MM.1S (cell line): Measurements from ENCODE around the gene PIP4K2B.

Experiments used
- EZH2 ChIP-seq: fragments of 300-600 bp; sonication (generic); optimal IDR thresholded peaks from 2 replicates; pipeline ENCODE3; 2017; ENCODE audit warnings: low read depth, mild to moderate bottlenecking, antibody characterized with exemption, low read length, mixed read lengths
- EZH2phosphoT487 ChIP-seq: fragments of 300-600 bp; sonication (generic); IDR thresholded peaks from 2 replicates; pipeline ENCODE4 v1.6.1; 2018; ENCODE audit warnings: antibody characterized with exemption, low read length
- TF ChIP-seq, protein P1 (sequence below): fragments of 300-600 bp; sonication (generic); IDR thresholded peaks from 2 replicates; pipeline ENCODE4 v1.5.1; 2016; ENCODE audit warnings: antibody characterized with exemption, low read length, mixed read lengths

DNA sequence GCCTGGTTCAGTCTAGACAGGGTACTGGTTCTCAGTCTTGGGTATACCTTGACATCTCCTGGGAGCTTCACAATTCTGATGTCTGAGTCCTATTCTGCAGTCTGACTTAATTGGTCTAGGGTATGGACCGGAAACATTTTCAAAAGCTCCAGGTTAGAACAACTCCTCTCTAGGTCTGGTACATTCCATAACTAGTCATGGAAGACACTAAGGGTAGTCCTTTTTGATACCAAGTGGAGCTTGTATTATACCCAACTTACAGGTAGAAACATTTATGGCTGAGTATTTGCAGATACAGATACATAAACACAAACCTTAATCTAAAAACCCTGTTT lies 49.2 kb upstream of the PIP4K2B start:
- TF ChIP-seq EZH2 (no peak), EZH2phosphoT487 (no peak)
- TF ChIP-seq, protein P1, sequence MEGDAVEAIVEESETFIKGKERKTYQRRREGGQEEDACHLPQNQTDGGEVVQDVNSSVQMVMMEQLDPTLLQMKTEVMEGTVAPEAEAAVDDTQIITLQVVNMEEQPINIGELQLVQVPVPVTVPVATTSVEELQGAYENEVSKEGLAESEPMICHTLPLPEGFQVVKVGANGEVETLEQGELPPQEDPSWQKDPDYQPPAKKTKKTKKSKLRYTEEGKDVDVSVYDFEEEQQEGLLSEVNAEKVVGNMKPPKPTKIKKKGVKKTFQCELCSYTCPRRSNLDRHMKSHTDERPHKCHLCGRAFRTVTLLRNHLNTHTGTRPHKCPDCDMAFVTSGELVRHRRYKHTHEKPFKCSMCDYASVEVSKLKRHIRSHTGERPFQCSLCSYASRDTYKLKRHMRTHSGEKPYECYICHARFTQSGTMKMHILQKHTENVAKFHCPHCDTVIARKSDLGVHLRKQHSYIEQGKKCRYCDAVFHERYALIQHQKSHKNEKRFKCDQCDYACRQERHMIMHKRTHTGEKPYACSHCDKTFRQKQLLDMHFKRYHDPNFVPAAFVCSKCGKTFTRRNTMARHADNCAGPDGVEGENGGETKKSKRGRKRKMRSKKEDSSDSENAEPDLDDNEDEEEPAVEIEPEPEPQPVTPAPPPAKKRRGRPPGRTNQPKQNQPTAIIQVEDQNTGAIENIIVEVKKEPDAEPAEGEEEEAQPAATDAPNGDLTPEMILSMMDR = no peak
